ENCODE data around the gene C1QTNF2.

DNA sequence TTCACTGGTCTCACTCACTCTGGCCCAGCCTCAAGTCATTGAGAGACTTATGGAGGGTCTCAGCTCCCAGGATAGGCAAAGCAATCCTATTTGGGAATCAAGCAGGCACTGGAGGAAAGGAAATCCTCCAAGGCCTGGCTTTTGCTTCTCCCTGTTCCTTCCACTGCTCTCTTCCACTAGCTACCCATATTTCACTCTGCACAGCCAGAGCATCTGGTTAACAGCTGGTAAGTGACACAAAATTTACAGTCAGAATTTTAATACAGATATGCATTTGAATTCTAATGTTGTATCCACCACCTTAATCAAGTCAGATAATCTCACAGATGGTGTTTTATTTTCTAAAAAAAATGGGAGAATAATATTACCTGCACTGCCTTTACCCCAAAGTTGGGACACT, 868 bp upstream of the C1QTNF2 start:
- TF ChIP-seq, protein P1, sequence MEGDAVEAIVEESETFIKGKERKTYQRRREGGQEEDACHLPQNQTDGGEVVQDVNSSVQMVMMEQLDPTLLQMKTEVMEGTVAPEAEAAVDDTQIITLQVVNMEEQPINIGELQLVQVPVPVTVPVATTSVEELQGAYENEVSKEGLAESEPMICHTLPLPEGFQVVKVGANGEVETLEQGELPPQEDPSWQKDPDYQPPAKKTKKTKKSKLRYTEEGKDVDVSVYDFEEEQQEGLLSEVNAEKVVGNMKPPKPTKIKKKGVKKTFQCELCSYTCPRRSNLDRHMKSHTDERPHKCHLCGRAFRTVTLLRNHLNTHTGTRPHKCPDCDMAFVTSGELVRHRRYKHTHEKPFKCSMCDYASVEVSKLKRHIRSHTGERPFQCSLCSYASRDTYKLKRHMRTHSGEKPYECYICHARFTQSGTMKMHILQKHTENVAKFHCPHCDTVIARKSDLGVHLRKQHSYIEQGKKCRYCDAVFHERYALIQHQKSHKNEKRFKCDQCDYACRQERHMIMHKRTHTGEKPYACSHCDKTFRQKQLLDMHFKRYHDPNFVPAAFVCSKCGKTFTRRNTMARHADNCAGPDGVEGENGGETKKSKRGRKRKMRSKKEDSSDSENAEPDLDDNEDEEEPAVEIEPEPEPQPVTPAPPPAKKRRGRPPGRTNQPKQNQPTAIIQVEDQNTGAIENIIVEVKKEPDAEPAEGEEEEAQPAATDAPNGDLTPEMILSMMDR (IDR thresholded peaks at IDR 0.05), result no peak
- TF ChIP-seq POLR2A (IDR thresholded peaks at IDR 0.05), result no peak

Data from thyroid gland (tissue), 4 donors.